Panc1 (cell line): ENCODE measurements around the gene GRIK3. TPM values are rescaled to one million over a fixed set of nuclear protein-coding genes. Genes with fewer than 3 reads are reported as not detected.

Experiments used
- ATAC-seq: fragments of 200-7000 bp; cut with Tn5 transposase; 2 replicates; pipeline ENCODE4 v1.9.1; 2020; ENCODE audit warnings: mild to moderate bottlenecking, moderate library complexity
- BruUV-seq: library from RNA; stranded (reverse); fragments of 400-500 nt; replicated peaks from 2 replicates; lab custom pipeline; 2021; lab: Mats Ljungman, UMichigan
- CTCF ChIA-PET: fragments of 300-600 bp; sonication (Branson Sonifier 250); formaldehyde crosslinking; loops from one replicate; lab custom pipeline; 2022; ENCODE audit warnings: antibody characterized with exemption; lab: Charles Lee
- POLR2A ChIA-PET: fragments of 300-600 bp; sonication (Branson Sonifier 250); formaldehyde crosslinking; loops from one replicate; lab custom pipeline; 2022; ENCODE audit warnings: antibody characterized with exemption; lab: Charles Lee
- DNase-seq: peaks from one replicate; pipeline ENCODE4 v3.0.0-alpha.2; 2010; ENCODE audit warnings: low read depth, low spot score
- H3K27ac ChIP-seq: 2 replicates; pipeline ENCODE4 v1.5.1; 2011; ENCODE audit warnings: mild to moderate bottlenecking, low read length, inconsistent platforms
- H3K27me3 ChIP-seq: fragments of 200-500 bp; sonication (Bioruptor generic); 2 replicates; pipeline ENCODE4 v1.6.0; 2014; ENCODE audit warnings: low read length, inconsistent platforms; ENCODE audit not compliant: control insufficient read depth, insufficient read depth
- H3K36me3 ChIP-seq: fragments of 200-500 bp; sonication (Bioruptor generic); 2 replicates; pipeline ENCODE4 v1.5.1; 2014; ENCODE audit warnings: inconsistent platforms, mild to moderate bottlenecking, low read length, moderate library complexity; ENCODE audit not compliant: control insufficient read depth, insufficient read depth
- H3K4me1 ChIP-seq: 2 replicates; pipeline ENCODE4 v1.5.1; 2011; ENCODE audit warnings: inconsistent platforms, mild to moderate bottlenecking, low read length, moderate library complexity; ENCODE audit not compliant: control insufficient read depth, insufficient read depth
- H3K4me3 ChIP-seq, 2 experiments: 2 replicates each; pipeline ENCODE4 v1.5.1; 2011 to 2012; ENCODE audit warnings: low read depth in 2 of 2, low read length in 2 of 2, mild to moderate bottlenecking in 2 of 2, inconsistent platforms in 1 of 2, moderate library complexity in 1 of 2
- H3K9me3 ChIP-seq: fragments of 200-500 bp; sonication (Bioruptor generic); 2 replicates; pipeline ENCODE4 v1.5.1; 2014; ENCODE audit warnings: low read depth, mild to moderate bottlenecking, inconsistent platforms, low read length, moderate library complexity; ENCODE audit not compliant: control insufficient read depth, insufficient read depth
- POLR2AphosphoS5 ChIP-seq: IDR thresholded peaks from 2 replicates; pipeline ENCODE4 v1.6.1; 2012; ENCODE audit warnings: mild to moderate bottlenecking, low read depth, low read length, moderate library complexity
- SIN3A ChIP-seq: IDR thresholded peaks from 2 replicates; pipeline ENCODE4 v1.6.1; 2012; ENCODE audit warnings: low read depth, mild to moderate bottlenecking, low read length, moderate library complexity, borderline replicate concordance; ENCODE audit not compliant: insufficient read depth
- TCF7L2 ChIP-seq: IDR thresholded peaks from 2 replicates; pipeline ENCODE4 v1.6.1; 2011; ENCODE audit warnings: mild to moderate bottlenecking, low read depth, low read length, inconsistent platforms
- in situ Hi-C: cut with HindIII; loops from 2 replicates; pipeline ENCODE4 v1.10.0; 2016; ENCODE audit warnings: low sequenced_read_pairs, low pct_unique_long_range_greater_than_20kb
- intact Hi-C: fragments of 100-400 bp; cut with micrococcal nuclease; formaldehyde crosslinking; loops from one replicate; pipeline ENCODE4 v1.10.0; 2022; ENCODE audit not compliant: unreplicated experiment
- total RNA-seq: library from RNA; stranded (reverse); gene quantifications from one replicate; pipeline ENCODE4 v1.2.1, GENCODE V29; 2021; ENCODE audit not compliant: unreplicated experiment
- TF ChIP-seq, protein P1 (sequence below), 2 experiments: IDR thresholded peaks; 2 replicates each; pipeline ENCODE4 v1.6.1; 2011 to 2012; ENCODE audit warnings: low read depth in 2 of 2, control low read depth in 1 of 2, low read length in 1 of 2, mild to moderate bottlenecking in 1 of 2, moderate library complexity in 1 of 2; ENCODE audit not compliant: insufficient read depth in 1 of 2
- TF ChIP-seq, protein P2 (sequence below): fragments of 450-650 bp; IDR thresholded peaks from 2 replicates; pipeline ENCODE4 v1.5.1; 2017; ENCODE audit warnings: mild to moderate bottlenecking

The GRIK3 gene
- total RNA-seq, 1 experiment from 2014 or later: not detected

DNA sequence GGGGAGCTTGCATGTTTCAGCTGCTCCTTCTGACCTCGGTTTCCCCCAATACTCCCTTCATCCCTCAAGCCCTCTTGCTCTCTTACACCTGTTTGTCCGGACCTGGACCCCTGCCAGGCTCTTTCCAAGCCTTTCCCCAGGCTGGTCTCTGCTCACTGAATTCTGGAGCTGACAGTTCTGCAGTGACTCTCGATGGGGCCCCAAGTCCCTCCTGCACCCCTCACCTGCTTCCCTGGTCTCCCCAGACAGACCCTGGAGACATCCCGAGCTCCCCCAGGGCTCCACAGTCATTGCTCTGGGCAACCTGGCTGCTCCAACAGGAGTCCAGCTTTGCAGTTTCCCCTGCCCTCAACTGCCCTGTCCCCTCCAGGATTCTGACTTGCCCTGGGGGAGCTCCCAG lies 198.6 kb downstream of the GRIK3 start:
- TF ChIP-seq TCF7L2: no peak
- DNase-seq (no peak), ATAC-seq (no peak)
- Histone ChIP-seq H3K4me3 (no peak overlapping the region), H3K9me3 (no peaks in the 10 kb centered on the region), H3K27ac (no peak overlapping the region), H3K36me3 (no peaks in the 10 kb centered on the region), H3K27me3 (no peaks in the 10 kb centered on the region; the same call in 1 of the 2 replicates), H3K4me1 (no peaks in the 10 kb centered on the region)
- in situ Hi-C loops (no loop called here), intact Hi-C loops (no loop called here)
- ChIA-PET CTCF (no interaction called here), POLR2A (no interaction called here)
- BruUV-seq: no TSS peak

DNA sequence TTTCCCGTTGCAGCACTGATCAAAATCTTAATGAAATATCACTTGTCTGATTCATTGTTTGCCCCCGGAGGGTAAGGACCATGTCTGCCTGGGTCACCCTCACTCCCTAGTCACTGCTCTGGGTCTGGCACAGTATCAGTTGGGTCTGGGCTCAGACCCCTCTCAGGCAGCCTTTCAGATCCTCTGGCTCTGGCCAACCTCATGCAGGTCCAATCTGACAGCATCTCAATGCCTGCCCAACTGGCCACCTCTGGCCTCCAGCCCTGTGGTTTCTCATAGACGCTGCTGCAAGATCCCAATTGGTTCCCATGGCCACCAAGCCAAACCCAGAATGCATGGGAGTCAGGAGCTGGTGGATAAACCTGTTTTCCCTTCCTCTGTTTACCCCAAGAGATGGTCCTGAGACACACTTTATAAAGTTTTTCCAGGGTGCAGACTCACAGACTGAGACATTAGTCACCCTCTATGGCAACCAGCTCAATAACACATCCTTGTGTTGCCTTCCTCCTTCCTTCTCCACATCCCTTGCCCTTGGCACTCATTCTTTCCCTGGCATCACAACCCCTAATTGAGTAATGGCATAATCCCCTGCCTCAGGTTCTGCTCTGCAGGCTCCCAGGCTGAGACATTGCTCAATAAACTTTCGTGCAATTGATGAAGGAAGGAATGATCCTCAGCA lies 199.2 kb downstream of the GRIK3 start:
- BruUV-seq: no TSS peak
- Histone ChIP-seq H3K36me3 (no peaks in the 10 kb centered on the region), H3K4me3 (no peak overlapping the region), H3K9me3 (no peaks in the 10 kb centered on the region), H3K27ac (no peak overlapping the region), H3K27me3 (no peaks in the 10 kb centered on the region; the same call in 1 of the 2 replicates), H3K4me1 (no peaks in the 10 kb centered on the region)
- TF ChIP-seq, protein P1, sequence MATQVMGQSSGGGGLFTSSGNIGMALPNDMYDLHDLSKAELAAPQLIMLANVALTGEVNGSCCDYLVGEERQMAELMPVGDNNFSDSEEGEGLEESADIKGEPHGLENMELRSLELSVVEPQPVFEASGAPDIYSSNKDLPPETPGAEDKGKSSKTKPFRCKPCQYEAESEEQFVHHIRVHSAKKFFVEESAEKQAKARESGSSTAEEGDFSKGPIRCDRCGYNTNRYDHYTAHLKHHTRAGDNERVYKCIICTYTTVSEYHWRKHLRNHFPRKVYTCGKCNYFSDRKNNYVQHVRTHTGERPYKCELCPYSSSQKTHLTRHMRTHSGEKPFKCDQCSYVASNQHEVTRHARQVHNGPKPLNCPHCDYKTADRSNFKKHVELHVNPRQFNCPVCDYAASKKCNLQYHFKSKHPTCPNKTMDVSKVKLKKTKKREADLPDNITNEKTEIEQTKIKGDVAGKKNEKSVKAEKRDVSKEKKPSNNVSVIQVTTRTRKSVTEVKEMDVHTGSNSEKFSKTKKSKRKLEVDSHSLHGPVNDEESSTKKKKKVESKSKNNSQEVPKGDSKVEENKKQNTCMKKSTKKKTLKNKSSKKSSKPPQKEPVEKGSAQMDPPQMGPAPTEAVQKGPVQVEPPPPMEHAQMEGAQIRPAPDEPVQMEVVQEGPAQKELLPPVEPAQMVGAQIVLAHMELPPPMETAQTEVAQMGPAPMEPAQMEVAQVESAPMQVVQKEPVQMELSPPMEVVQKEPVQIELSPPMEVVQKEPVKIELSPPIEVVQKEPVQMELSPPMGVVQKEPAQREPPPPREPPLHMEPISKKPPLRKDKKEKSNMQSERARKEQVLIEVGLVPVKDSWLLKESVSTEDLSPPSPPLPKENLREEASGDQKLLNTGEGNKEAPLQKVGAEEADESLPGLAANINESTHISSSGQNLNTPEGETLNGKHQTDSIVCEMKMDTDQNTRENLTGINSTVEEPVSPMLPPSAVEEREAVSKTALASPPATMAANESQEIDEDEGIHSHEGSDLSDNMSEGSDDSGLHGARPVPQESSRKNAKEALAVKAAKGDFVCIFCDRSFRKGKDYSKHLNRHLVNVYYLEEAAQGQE (IDR thresholded peaks at IDR 0.05; ENCODE audit: insufficient read depth in 1 of 2, low read depth in 2 of 2, low read length in 1 of 2): no peak
- in situ Hi-C loops (no loop called here), intact Hi-C loops (no loop called here)
- ChIA-PET CTCF (no interaction called here), POLR2A (no interaction called here)
- DNase-seq (no peak), ATAC-seq (0 out of 2 replicates have a peak, but pooled peaks have one; percentile 20)

DNA sequence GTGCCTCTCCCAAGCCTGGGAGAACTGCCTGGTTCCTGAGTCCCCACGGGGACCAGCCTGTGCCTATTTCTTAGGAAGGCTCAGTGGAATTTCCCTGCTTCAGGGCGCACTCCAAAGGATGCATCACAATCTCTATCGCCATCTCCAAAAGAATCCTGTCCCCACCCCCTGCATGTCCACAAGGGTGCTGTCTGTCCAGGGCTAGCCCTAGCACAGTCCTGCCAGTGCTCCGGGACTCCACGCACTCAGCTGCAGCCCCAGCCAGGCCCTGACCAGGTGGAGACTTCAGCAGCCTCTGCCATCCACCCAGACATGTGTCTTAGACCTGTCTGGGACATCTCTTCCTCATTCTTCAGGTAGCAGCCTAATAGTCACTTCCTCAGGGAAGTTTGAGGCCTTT lies 199.7 kb downstream of the GRIK3 start:
- ATAC-seq: 0 out of 2 replicates have a peak, but pooled peaks have one; percentile 15

More for the DNA sequence above, 199.7 kb downstream of the GRIK3 start:
- H3K4me1 ChIP-seq: no peaks in the 10 kb centered on the region
- H3K4me3 ChIP-seq: no peak overlapping the region
- in situ Hi-C loops: no loop called here
- H3K27ac ChIP-seq: no peak overlapping the region
- BruUV-seq: no TSS peak
- ChIA-PET CTCF (no interaction called here), POLR2A (no interaction called here)
- TF ChIP-seq TCF7L2 (no peak), SIN3A (no peak), POLR2AphosphoS5 (no peak)
- TF ChIP-seq, protein P1 (IDR thresholded peaks at IDR 0.05; ENCODE audit: insufficient read depth in 1 of 2, low read depth in 2 of 2, low read length in 1 of 2): no peak
- TF ChIP-seq, protein P2, sequence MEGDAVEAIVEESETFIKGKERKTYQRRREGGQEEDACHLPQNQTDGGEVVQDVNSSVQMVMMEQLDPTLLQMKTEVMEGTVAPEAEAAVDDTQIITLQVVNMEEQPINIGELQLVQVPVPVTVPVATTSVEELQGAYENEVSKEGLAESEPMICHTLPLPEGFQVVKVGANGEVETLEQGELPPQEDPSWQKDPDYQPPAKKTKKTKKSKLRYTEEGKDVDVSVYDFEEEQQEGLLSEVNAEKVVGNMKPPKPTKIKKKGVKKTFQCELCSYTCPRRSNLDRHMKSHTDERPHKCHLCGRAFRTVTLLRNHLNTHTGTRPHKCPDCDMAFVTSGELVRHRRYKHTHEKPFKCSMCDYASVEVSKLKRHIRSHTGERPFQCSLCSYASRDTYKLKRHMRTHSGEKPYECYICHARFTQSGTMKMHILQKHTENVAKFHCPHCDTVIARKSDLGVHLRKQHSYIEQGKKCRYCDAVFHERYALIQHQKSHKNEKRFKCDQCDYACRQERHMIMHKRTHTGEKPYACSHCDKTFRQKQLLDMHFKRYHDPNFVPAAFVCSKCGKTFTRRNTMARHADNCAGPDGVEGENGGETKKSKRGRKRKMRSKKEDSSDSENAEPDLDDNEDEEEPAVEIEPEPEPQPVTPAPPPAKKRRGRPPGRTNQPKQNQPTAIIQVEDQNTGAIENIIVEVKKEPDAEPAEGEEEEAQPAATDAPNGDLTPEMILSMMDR: no peak
- no peak for DNase-seq
- H3K27me3 ChIP-seq: peaks cover 5% of the 10 kb centered on the region; the same call in 1 of the 2 replicates
- H3K36me3 ChIP-seq: no peaks in the 10 kb centered on the region
- intact Hi-C loops: no loop called here
- H3K9me3 ChIP-seq: no peaks in the 10 kb centered on the region
